Astrocyte (in vitro differentiated cells and primary cell): Measurements from ENCODE around the gene FOXO6. TPM values are rescaled to one million over a fixed set of nuclear protein-coding genes. Genes with fewer than 3 reads are reported as not detected.

Experiments
- DNase-seq: peaks from one replicate; pipeline ENCODE4 v3.0.0-alpha.2; 2010; ENCODE audit warnings: low read depth
- FAIRE-seq: peaks from 2 replicates; lab custom pipeline; 2011; peaks lifted over from hg19 to GRCh38; lab: Jason Lieb, UNC
- H2AFZ ChIP-seq: 2 replicates; pipeline ENCODE4 v1.6.0; 2012; ENCODE audit warnings: low read depth, low read length, inconsistent platforms
- H3K27ac ChIP-seq: 2 replicates; pipeline ENCODE4 v1.5.1; 2011; ENCODE audit warnings: low read depth, low read length, inconsistent platforms
- H3K27me3 ChIP-seq: 2 replicates; pipeline ENCODE4 v1.6.0; 2011; ENCODE audit warnings: low read length, inconsistent platforms; ENCODE audit not compliant: insufficient read depth
- H3K36me3 ChIP-seq: 2 replicates; pipeline ENCODE4 v1.5.1; 2011; ENCODE audit warnings: low read length, inconsistent platforms; ENCODE audit not compliant: insufficient read depth
- H3K4me1 ChIP-seq: 2 replicates; pipeline ENCODE4 v1.5.1; 2011; ENCODE audit warnings: low read length, inconsistent platforms; ENCODE audit not compliant: insufficient read depth
- H3K4me2 ChIP-seq: 2 replicates; pipeline ENCODE4 v1.6.0; 2012; ENCODE audit warnings: low read length, inconsistent platforms
- H3K4me3 ChIP-seq: 2 replicates; pipeline ENCODE4 v1.5.1; 2011; ENCODE audit warnings: low read depth, mild to moderate bottlenecking, low read length, inconsistent platforms; ENCODE audit not compliant: insufficient read depth
- H3K79me2 ChIP-seq: 2 replicates; pipeline ENCODE4 v1.6.0; 2012; ENCODE audit warnings: mild to moderate bottlenecking, low read length, inconsistent platforms; ENCODE audit not compliant: insufficient read depth
- H3K9ac ChIP-seq: 2 replicates; pipeline ENCODE4 v1.6.0; 2012; ENCODE audit warnings: mild to moderate bottlenecking, low read length, inconsistent platforms
- H3K9me3 ChIP-seq: 2 replicates; pipeline ENCODE4 v1.5.1; 2012; ENCODE audit warnings: low read depth, mild to moderate bottlenecking, low read length, inconsistent platforms; ENCODE audit not compliant: insufficient read depth
- H4K20me1 ChIP-seq: 2 replicates; pipeline ENCODE4 v1.6.0; 2012; ENCODE audit warnings: low read length, inconsistent platforms; ENCODE audit not compliant: insufficient read depth
- H3K27ac Mint-ChIP-seq: one replicate; pipeline ENCODE4 v1.8.0; 2021; ENCODE audit warnings: mild to moderate bottlenecking, mixed read lengths; ENCODE audit not compliant: unreplicated experiment
- H3K27me3 Mint-ChIP-seq: one replicate; pipeline ENCODE4 v1.8.0; 2021; ENCODE audit warnings: low read depth, mixed read lengths; ENCODE audit not compliant: unreplicated experiment
- H3K36me3 Mint-ChIP-seq: one replicate; pipeline ENCODE4 v1.8.0; 2021; ENCODE audit warnings: low read depth, mixed read lengths; ENCODE audit not compliant: unreplicated experiment
- H3K4me1 Mint-ChIP-seq: one replicate; pipeline ENCODE4 v1.8.0; 2021; ENCODE audit warnings: low read depth, mixed read lengths; ENCODE audit not compliant: unreplicated experiment
- H3K4me3 Mint-ChIP-seq: one replicate; pipeline ENCODE4 v1.8.0; 2021; ENCODE audit warnings: mild to moderate bottlenecking, moderate library complexity, mixed read lengths; ENCODE audit not compliant: unreplicated experiment
- H3K9me3 Mint-ChIP-seq: one replicate; pipeline ENCODE4 v1.8.0; 2021; ENCODE audit warnings: mild to moderate bottlenecking, mixed read lengths; ENCODE audit not compliant: unreplicated experiment
- CTCF ChIP-seq: IDR thresholded peaks from 2 replicates; pipeline ENCODE4 v1.5.1; 2011; ENCODE audit warnings: low read depth, mild to moderate bottlenecking, inconsistent platforms, low read length, moderate library complexity; ENCODE audit not compliant: insufficient read depth
- EZH2 ChIP-seq: IDR thresholded peaks from 2 replicates; pipeline ENCODE4 v1.6.1; 2012; ENCODE audit warnings: mild to moderate bottlenecking, low read length, inconsistent platforms; ENCODE audit not compliant: insufficient read depth
- total RNA-seq: library from RNA; stranded (reverse); gene quantifications from 2 replicates; pipeline ENCODE4 v1.2.1, GENCODE V29; 2021

FOXO6 gene
- total RNA-seq, 1 donor from 2014 or later: 1.2 TPM

GRCh38 chr1:41364442-41365319, 3.4 kb downstream of the FOXO6 start:
- peaks cover 23% of the 10 kb centered on the region for H3K4me1 ChIP-seq
- Mint-ChIP-seq H3K4me3 (no peak overlapping the region), H3K9me3 (no peaks in the 10 kb centered on the region), H3K27ac (no peak overlapping the region), H3K27me3 (peaks cover 47% of the 10 kb centered on the region), H3K4me1 (peaks cover 5% of the 10 kb centered on the region), H3K36me3 (peaks cover 4% of the 10 kb centered on the region)
- no peak overlapping the region for H3K4me2 ChIP-seq
- H3K9ac ChIP-seq: no peak overlapping the region
- DNase-seq (no peak), FAIRE-seq (no peak)
- H3K4me3 ChIP-seq: no peak overlapping the region
- H4K20me1 ChIP-seq: peaks cover 4% of the 10 kb centered on the region
- no peak overlapping the region for H2AFZ ChIP-seq
- H3K79me2 ChIP-seq: no peaks in the 10 kb centered on the region
- no peaks in the 10 kb centered on the region for H3K9me3 ChIP-seq
- H3K27me3 ChIP-seq: peaks cover 42% of the 10 kb centered on the region
- no peaks in the 10 kb centered on the region for H3K36me3 ChIP-seq
- TF ChIP-seq EZH2: no peak
- TF ChIP-seq CTCF: no peak
- H3K27ac ChIP-seq: no peak overlapping the region

GRCh38 chr1:41365320-41365633, 4.0 kb downstream of the FOXO6 start:
- Mint-ChIP-seq H3K4me1 (peaks cover 2% of the 10 kb centered on the region), H3K4me3 (no peak overlapping the region), H3K27ac (no peak overlapping the region), H3K9me3 (no peaks in the 10 kb centered on the region), H3K36me3 (peaks cover 4% of the 10 kb centered on the region), H3K27me3 (peaks cover 52% of the 10 kb centered on the region)
- Histone ChIP-seq H3K4me2 (no peak overlapping the region), H3K79me2 (no peaks in the 10 kb centered on the region), H3K4me3 (no peak overlapping the region), H3K36me3 (no peaks in the 10 kb centered on the region), H3K9me3 (no peaks in the 10 kb centered on the region), H4K20me1 (peaks cover 4% of the 10 kb centered on the region), H3K9ac (no peak overlapping the region), H2AFZ (no peak overlapping the region), H3K27me3 (peaks cover 42% of the 10 kb centered on the region), H3K4me1 (peaks cover 18% of the 10 kb centered on the region), H3K27ac (no peak overlapping the region)
- no peak for DNase-seq
- TF ChIP-seq CTCF: no peak
- no peak for TF ChIP-seq EZH2
- FAIRE-seq: no peak

GRCh38 chr1:41365772-41366454, 4.7 kb downstream of the FOXO6 start:
- H3K4me1 ChIP-seq: peaks cover 14% of the 10 kb centered on the region
- no peak overlapping the region for H3K4me3 Mint-ChIP-seq
- H3K27ac ChIP-seq: no peak overlapping the region
- H3K9me3 ChIP-seq: no peaks in the 10 kb centered on the region
- FAIRE-seq (no peak), DNase-seq (no peak)
- no peaks in the 10 kb centered on the region for H3K79me2 ChIP-seq
- H3K9ac ChIP-seq: no peak overlapping the region
- peaks cover 4% of the 10 kb centered on the region for H3K36me3 Mint-ChIP-seq
- H3K4me1 Mint-ChIP-seq: no peaks in the 10 kb centered on the region
- no peak overlapping the region for H3K4me3 ChIP-seq
- H3K9me3 Mint-ChIP-seq: no peaks in the 10 kb centered on the region
- TF ChIP-seq EZH2 (no peak), CTCF (no peak)
- H4K20me1 ChIP-seq: peaks cover 4% of the 10 kb centered on the region
- no peak overlapping the region for H2AFZ ChIP-seq
- peaks cover 55% of the 10 kb centered on the region for H3K27me3 Mint-ChIP-seq
- H3K27me3 ChIP-seq: peaks cover 42% of the 10 kb centered on the region
- H3K27ac Mint-ChIP-seq: no peak overlapping the region
- no peaks in the 10 kb centered on the region for H3K36me3 ChIP-seq
- H3K4me2 ChIP-seq: peak overlapping the region; percentile 77
